SK-N-SH (cell line): Measurements from ENCODE around the gene PHF20. TPM values are rescaled to one million over a fixed set of nuclear protein-coding genes. Genes with fewer than 3 reads are reported as not detected.
A peak's percentile ranks its signal among the peaks of the same experiment; 100 is the strongest.

Experiments
- CTCF ChIA-PET: fragments of 300-600, 350-600 bp; formaldehyde crosslinking; extraction: SDS; loops from one replicate; lab custom pipeline; 2021; lab: Yijun Ruan, JAX
- POLR2A ChIA-PET: fragments of 350-600 bp; sonication (Branson Sonifier 250); formaldehyde crosslinking; extraction: SDS; loops from one replicate; lab custom pipeline; 2020; ENCODE audit warnings: antibody characterized with exemption, inconsistent platforms; lab: Yijun Ruan, JAX
- DNase-seq: peaks from one replicate; pipeline ENCODE4 v3.0.0; 2012
- H2AFZ ChIP-seq: fragments of 200-600 bp; sonication (generic); 2 replicates; pipeline ENCODE4 v1.8.1; 2016; ENCODE audit warnings: antibody characterized with exemption, mild to moderate bottlenecking, low read depth
- H3F3A ChIP-seq: fragments of 200-600 bp; sonication (generic); replicated peaks from 2 replicates; pipeline ENCODE3; 2016; ENCODE audit warnings: antibody characterized with exemption, mild to moderate bottlenecking; ENCODE audit not compliant: insufficient read depth
- H3K27ac ChIP-seq, 2 experiments: fragments of 200-500 bp in 1 of 2; fragments of 200-600 bp in 1 of 2; sonication (Bioruptor generic) in 1 of 2; sonication (generic), shearing (Covaris generic) in 1 of 2; 2 replicates each; pipeline versions ENCODE4 v1.5.1 to v1.6.1; 2014 to 2016; ENCODE audit warnings: low read depth in 2 of 2, inconsistent platforms in 1 of 2, low read length in 1 of 2, mild to moderate bottlenecking in 1 of 2, mixed read lengths in 1 of 2
- H3K27me3 ChIP-seq: fragments of 200-600 bp; sonication (generic), shearing (Covaris generic); 2 replicates; pipeline ENCODE4 v1.6.1; 2016; ENCODE audit warnings: mixed run types; ENCODE audit not compliant: insufficient read depth
- H3K36me3 ChIP-seq, 2 experiments: fragments of 200-500 bp in 1 of 2; fragments of 200-600 bp in 1 of 2; sonication (Bioruptor generic) in 1 of 2; sonication (generic) in 1 of 2; replicated peaks in 1 of 2; 2 replicates each; pipeline versions ENCODE3 to v1.5.1; 2014 to 2016; ENCODE audit warnings: low read length in 1 of 2, mild to moderate bottlenecking in 1 of 2; ENCODE audit not compliant: insufficient read depth in 2 of 2, control insufficient read depth in 1 of 2
- H3K4me1 ChIP-seq, 2 experiments: fragments of 200-500 bp in 1 of 2; fragments of 200-600 bp in 1 of 2; sonication (Bioruptor generic) in 1 of 2; sonication (generic), shearing (Covaris generic) in 1 of 2; 2 replicates each; pipeline versions ENCODE4 v1.5.1 to v1.6.1; 2014 to 2016; ENCODE audit warnings: low read depth in 1 of 2, low read length in 1 of 2, mixed run types in 1 of 2; ENCODE audit not compliant: insufficient read depth in 2 of 2, control insufficient read depth in 1 of 2
- H3K4me2 ChIP-seq: fragments of 200-600 bp; sonication (generic), shearing (Covaris generic); 2 replicates; pipeline ENCODE4 v1.6.1; 2017; ENCODE audit warnings: mixed run types
- H3K4me3 ChIP-seq, 2 experiments: fragments of 200-500 bp in 1 of 2; fragments of 200-600 bp in 1 of 2; sonication (Bioruptor generic) in 1 of 2; sonication (generic), shearing (Covaris generic) in 1 of 2; 2 replicates each; pipeline versions ENCODE4 v1.5.1 to v1.8.1; 2014 to 2016; ENCODE audit warnings: low read depth in 2 of 2, inconsistent platforms in 1 of 2, low read length in 1 of 2, mild to moderate bottlenecking in 1 of 2, mixed read lengths in 1 of 2, moderate library complexity in 1 of 2
- H3K79me2 ChIP-seq: fragments of 200-600 bp; sonication (generic); 2 replicates; pipeline ENCODE4 v1.8.1; 2017; ENCODE audit warnings: mild to moderate bottlenecking; ENCODE audit not compliant: insufficient read depth
- H3K9ac ChIP-seq: fragments of 200-600 bp; sonication (generic); 2 replicates; pipeline ENCODE4 v1.6.1; 2017; ENCODE audit warnings: mixed run types
- H3K9me2 ChIP-seq: fragments of 200-600 bp; sonication (generic); 2 replicates; pipeline ENCODE4 v1.6.1; 2017; ENCODE audit warnings: mixed run types
- H3K9me3 ChIP-seq: fragments of 200-600 bp; sonication (generic); 2 replicates; pipeline ENCODE4 v1.6.1; 2017; ENCODE audit warnings: mixed run types, mild to moderate bottlenecking, moderate library complexity
- H4K20me1 ChIP-seq: fragments of 200-600 bp; sonication (generic); 2 replicates; pipeline ENCODE4 v1.6.1; 2017; ENCODE audit warnings: mild to moderate bottlenecking, mixed run types; ENCODE audit not compliant: insufficient read depth
- CHD2 ChIP-seq: fragments of 150-350 bp; IDR thresholded peaks from 2 replicates; pipeline ENCODE4 v1.6.1; 2018; ENCODE audit warnings: low read length; ENCODE audit not compliant: partially characterized antibody
- EP300 ChIP-seq, 2 experiments: IDR thresholded peaks; 2 replicates each; pipeline versions ENCODE4 v1.4.0 to v1.6.1; 2012; ENCODE audit warnings: borderline replicate concordance in 1 of 2, low read depth in 1 of 2, low read length in 1 of 2
- EZH2phosphoT487 ChIP-seq: fragments of 200-600 bp; sonication (generic); IDR thresholded peaks from 2 replicates; pipeline ENCODE4 v1.6.1; 2017; ENCODE audit warnings: low read depth, mixed run types, mild to moderate bottlenecking, antibody characterized with exemption, moderate library complexity, borderline replicate concordance
- FOXJ3 ChIP-seq: sonication (generic); formaldehyde crosslinking; IDR thresholded peaks from 2 replicates; pipeline ENCODE4 v1.5.1; 2020; ENCODE audit warnings: mild to moderate bottlenecking, missing genetic modification reagents
- GATA2 ChIP-seq: sonication (generic); formaldehyde crosslinking; IDR thresholded peaks from 2 replicates; pipeline ENCODE4 v1.5.0; 2020; ENCODE audit warnings: mild to moderate bottlenecking, missing genetic modification reagents
- MEF2A ChIP-seq: IDR thresholded peaks from 2 replicates; pipeline ENCODE4 v1.4.0; 2012; ENCODE audit warnings: low read depth, borderline replicate concordance
- POLR2AphosphoS5 ChIP-seq: IDR thresholded peaks from 2 replicates; pipeline ENCODE4 v1.6.1; 2012; ENCODE audit warnings: low read depth, low read length
- RCOR1 ChIP-seq: fragments of 150-350 bp; IDR thresholded peaks from 2 replicates; pipeline ENCODE4 v1.6.1; 2017; ENCODE audit warnings: antibody characterized with exemption, low read length
- RFX5 ChIP-seq: IDR thresholded peaks from 2 replicates; pipeline ENCODE4 v1.6.1; 2012; ENCODE audit warnings: mild to moderate bottlenecking, improper control_type of control experiment, low read length
- RXRA ChIP-seq: IDR thresholded peaks from 2 replicates; pipeline ENCODE4 v1.4.0; 2012; ENCODE audit warnings: low read depth, mild to moderate bottlenecking, borderline replicate concordance
- SMC3 ChIP-seq: IDR thresholded peaks from 2 replicates; pipeline ENCODE4 v1.6.1; 2012; ENCODE audit warnings: low read depth, low read length, improper control_type of control experiment
- TCF12 ChIP-seq: IDR thresholded peaks from 2 replicates; pipeline ENCODE4 v1.4.0; 2012
- YY1 ChIP-seq: IDR thresholded peaks from 2 replicates; pipeline ENCODE4 v1.4.0; 2012; ENCODE audit warnings: low read depth, mild to moderate bottlenecking
- WGBS: methylation state at CpG from one replicate; pipeline ENCODE4 v1.1.6; 2017; ENCODE audit warnings: low lambda C conversion rate; 5-methylcytosine and 5-hydroxymethylcytosine counted together
- polyA plus RNA-seq, 3 experiments: library from polyadenylated mRNA; depleted of rRNA; stranded (reverse); fragments of >200 nt; gene quantifications; 2 replicates each; pipeline ENCODE4 v1.2.3, GENCODE V29; 2012
- TF ChIP-seq, protein P1 (sequence below): fragments of 150-350 bp; IDR thresholded peaks from 2 replicates; pipeline ENCODE4 v1.6.1; 2017; ENCODE audit warnings: antibody characterized with exemption, low read length, low read depth, borderline replicate concordance

The PHF20 gene
- polyA plus RNA-seq, 1 of the 3 experiments (the other 2 are of a cell fraction) = 23.8 TPM

DNA sequence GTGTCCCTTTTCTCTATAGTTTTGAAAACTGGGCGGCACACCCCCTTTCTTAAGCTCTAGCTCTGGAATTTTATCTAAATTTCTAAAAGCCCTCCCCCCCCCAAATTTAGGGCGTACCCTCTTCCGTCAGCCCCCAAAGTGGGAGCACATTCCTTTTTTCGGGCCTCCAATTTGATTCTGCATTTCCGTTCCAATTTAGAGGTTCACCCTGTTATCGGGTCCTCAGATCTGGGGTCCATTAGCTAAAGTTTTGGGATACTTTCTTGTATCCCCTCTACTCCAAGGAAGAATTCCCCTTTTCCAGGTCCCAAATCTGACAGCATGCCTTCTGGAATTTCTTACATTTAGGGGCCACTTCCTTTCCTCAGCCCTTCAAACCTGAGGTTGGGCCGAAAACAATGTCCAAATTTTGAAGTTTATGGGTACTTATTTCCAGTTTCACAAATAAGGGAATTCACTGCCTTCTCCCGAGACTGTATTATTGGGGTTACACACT, 796 bp downstream of the PHF20 start:
- Histone ChIP-seq H3K4me1 (peaks cover 21 to 28% of the 10 kb centered on the region in 2 experiments; a peak in 3 of 4 replicates), H3F3A (peaks cover 19% of the 10 kb centered on the region), H3K36me3 (peaks cover 0 to 6% of the 10 kb centered on the region in 2 experiments), H2AFZ (no peak overlapping the region), H3K4me2 (peak overlapping the region; percentile 94), H3K27ac (peak overlapping the region; percentile 58 to 66; a peak in 3 of 4 replicates), H3K27me3 (no peaks in the 10 kb centered on the region), H3K4me3 (peak overlapping the region; percentile 75 to 91), H4K20me1 (peaks cover 8% of the 10 kb centered on the region; the same call in 1 of the 2 replicates), H3K9me3 (no peaks in the 10 kb centered on the region; the same call in 1 of the 2 replicates), H3K79me2 (peaks cover 55% of the 10 kb centered on the region), H3K9ac (peak overlapping the region; percentile 86), H3K9me2 (no peaks in the 10 kb centered on the region)
- WGBS = 22% methylated on average over 8 of the region's 8 CpGs
- ChIA-PET POLR2A (interaction anchor here (2.6 kb wide), 1 partner anchor 30 kb away, joined by 36 read pairs; the partner anchor contains the start of gene RBM39), CTCF (interaction anchor here (1.2 to 2.5 kb wide), 3 partner anchors 29 to 182 kb away, joined by 6 to 12 read pairs (median 9); partner anchors contain the start of genes RBM39 and SCAND1)
- DNase-seq = no peak
- no peak for TF ChIP-seq FOXJ3 (CRISPR knock-in tag)
- no peak for TF ChIP-seq POLR2AphosphoS5
- TF ChIP-seq SMC3 = no peak
- no peak for TF ChIP-seq CHD2
- TF ChIP-seq RFX5 = no peak
- TF ChIP-seq TCF12 = no peak
- TF ChIP-seq, protein P1, sequence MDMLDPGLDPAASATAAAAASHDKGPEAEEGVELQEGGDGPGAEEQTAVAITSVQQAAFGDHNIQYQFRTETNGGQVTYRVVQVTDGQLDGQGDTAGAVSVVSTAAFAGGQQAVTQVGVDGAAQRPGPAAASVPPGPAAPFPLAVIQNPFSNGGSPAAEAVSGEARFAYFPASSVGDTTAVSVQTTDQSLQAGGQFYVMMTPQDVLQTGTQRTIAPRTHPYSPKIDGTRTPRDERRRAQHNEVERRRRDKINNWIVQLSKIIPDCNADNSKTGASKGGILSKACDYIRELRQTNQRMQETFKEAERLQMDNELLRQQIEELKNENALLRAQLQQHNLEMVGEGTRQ = no peak
- no peak for TF ChIP-seq EZH2phosphoT487
- no peak for TF ChIP-seq RXRA
- TF ChIP-seq MEF2A = no peak
- TF ChIP-seq YY1 = no peak
- no peak for TF ChIP-seq GATA2 (CRISPR knock-in tag)
- no peak for TF ChIP-seq RCOR1

DNA sequence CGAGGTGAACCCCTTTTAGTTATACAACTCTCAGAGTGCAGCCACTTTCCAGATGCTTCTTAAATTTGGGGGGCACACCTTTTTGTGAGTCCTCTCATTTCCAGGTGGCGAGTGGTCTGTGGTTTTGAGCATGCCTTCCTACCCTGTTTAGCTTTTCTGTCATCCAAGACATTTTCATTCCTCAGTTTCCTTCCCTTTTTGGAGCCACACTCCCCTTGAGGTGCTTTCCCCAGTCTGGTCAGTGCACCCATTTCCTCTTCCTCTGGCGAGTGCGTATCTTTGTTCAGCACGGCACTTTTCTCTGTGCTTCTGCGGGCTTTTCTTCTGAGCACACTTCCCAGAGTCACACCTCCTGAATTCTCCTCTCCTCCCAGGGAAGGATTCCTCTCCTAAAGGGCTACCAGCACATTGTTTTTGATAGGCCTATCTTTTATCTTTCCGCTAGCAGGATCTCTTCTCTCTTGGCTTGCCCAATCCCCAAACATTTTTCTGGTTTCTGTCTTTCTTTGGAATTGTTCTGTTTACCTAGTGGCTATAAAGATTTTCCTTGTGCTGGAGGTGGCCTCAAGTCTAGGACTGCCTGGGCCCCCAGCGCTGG, 1.4 kb downstream of the PHF20 start:
- Histone ChIP-seq H3K9me2 (no peaks in the 10 kb centered on the region), H3K9me3 (no peaks in the 10 kb centered on the region; the same call in 1 of the 2 replicates), H2AFZ (no peak overlapping the region; the same call in 1 of the 2 replicates), H3K4me2 (peak overlapping the region; percentile 94), H3F3A (peaks cover 16% of the 10 kb centered on the region), H3K27ac (peak overlapping the region in 1 of 2 experiments; percentile 66; a peak in 2 of 4 replicates), H3K4me1 (peaks cover 21 to 28% of the 10 kb centered on the region in 2 experiments; a peak in 3 of 4 replicates), H3K27me3 (no peaks in the 10 kb centered on the region), H3K9ac (peak overlapping the region; percentile 86), H4K20me1 (peaks cover 9% of the 10 kb centered on the region; the same call in 1 of the 2 replicates), H3K79me2 (peaks cover 60% of the 10 kb centered on the region), H3K4me3 (peak overlapping the region; percentile 75 to 91), H3K36me3 (peaks cover 0 to 6% of the 10 kb centered on the region in 2 experiments)
- no peak for DNase-seq
- ChIA-PET POLR2A (no interaction called here), CTCF (no interaction called here)
- TF ChIP-seq EP300 (IDR thresholded peaks at IDR 0.05; ENCODE audit: borderline replicate concordance in 1 of 2, low read depth in 1 of 2, low read length in 1 of 2) = no peak
- TF ChIP-seq, all 33 proteins: peak for 0
- 77% methylated on average over 8 of the region's 8 CpGs for WGBS
